ENCODE data around the gene PLD6.
"Not testable (repeated sequence)": the region's sequence is repeated elsewhere in the genome, so short reads cannot be mapped to it uniquely, and the experiment has no call there.

Gene PLD6

DNA sequence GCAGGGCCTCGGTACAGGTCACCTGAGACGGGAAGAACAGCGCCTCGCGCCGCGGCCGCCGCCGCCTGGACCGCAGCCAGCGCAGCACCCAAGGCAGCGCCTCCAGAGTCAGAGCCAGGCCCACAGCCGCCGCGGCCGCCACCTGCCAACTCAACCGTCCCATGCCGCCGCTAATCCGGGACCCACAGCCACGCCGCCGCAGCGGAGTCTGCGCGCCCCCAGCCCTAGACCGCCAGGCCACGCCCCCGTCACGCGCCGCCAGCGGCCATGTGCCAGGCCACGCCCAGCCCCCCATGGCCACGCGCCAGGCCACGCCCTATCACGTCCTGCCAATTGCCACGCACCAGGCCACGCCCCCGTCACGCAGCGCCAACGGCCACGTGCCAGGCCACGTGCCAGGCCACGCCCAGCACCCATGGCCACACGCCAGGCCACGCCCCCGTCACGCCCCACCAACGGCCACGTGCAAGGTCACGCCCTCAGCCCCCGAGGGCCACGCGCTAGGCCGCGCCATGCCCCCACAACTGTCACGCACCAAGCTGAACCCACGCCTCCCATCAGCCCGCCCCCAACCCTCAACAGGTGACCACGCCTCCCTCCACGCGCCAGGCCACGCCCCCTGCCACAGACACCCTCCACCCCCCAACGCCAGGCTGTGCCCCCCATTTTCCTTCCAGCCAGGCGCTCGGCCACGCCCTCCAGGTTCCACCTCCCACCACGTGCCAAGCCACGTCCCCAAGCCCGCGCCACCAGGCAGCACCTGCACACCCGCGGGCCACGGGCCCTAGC, at the start of gene PLD6:
Gene PLD6 (minus strand): TSS at position 210 of the 789 bp plus-strand sequence. CDS start 47 bp downstream, at position 163.
- DNase-seq: peak; percentile 98
- in situ Hi-C loops (cut with MboI; ENCODE audit: low pct_unique_long_range_greater_than_20kb, low sequenced_read_pairs): loop anchor here (5.0 kb wide), 1 partner anchor 59 kb away; no protein-coding TSS in a partner anchor

- DNase-seq; in situ Hi-C loops (cut with MboI; ENCODE audit: low pct_unique_long_range_greater_than_20kb, low sequenced_read_pairs): not testable (repeated sequence)
These were observed 49.6 kb upstream of the PLD6 start for GRCh38 chr17:17255689-17256088.

DNA sequence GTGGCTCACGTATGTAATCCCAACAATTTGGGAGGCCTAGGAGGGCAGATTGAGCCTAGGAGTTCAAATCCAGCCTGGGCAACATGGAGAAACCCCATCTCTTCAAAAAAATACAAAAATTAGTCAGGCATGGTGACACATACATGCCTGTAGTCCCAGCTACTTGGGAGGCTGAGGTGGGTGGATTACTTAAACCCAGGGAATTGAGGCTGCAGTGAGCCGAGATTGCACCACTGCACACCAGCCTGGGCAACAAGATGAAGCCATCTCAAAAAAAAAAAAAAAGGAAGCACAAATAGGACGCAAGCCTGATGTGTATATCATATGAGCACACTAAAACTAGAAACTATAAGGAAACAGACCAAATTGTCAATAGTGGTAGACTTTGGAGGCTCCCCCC, 47.9 kb upstream of the PLD6 start:
- DNase-seq: no peak

DNA sequence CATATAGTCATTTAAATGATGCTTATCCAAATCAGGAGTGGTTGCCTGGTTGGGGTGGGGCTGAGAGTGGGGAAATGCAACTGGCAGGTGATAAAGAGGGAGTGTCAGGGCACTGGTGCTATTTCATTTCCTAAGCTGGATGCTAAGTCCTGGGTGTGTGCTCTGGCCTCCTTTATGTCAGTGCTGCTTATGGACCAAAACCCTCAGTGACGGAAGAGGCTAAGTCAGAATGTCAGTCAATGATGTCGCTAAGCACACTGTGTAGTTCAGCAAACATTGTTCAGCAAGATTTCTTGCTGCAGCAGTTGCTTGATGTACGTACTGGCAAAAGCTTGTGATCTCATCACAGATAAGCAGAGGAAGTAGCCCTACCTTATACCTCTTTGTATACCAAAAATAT, 47.3 kb upstream of the PLD6 start:
- in situ Hi-C loops (cut with MboI; ENCODE audit: low pct_unique_long_range_greater_than_20kb, low sequenced_read_pairs): no loop called here
- DNase-seq: no peak

More for the DNA sequence above, 47.9 kb upstream of the PLD6 start:
- in situ Hi-C loops (cut with MboI; ENCODE audit: low pct_unique_long_range_greater_than_20kb, low sequenced_read_pairs): no loop called here

GRCh38 chr17:17252149-17252661, 46.1 kb upstream of the PLD6 start:
- in situ Hi-C loops (cut with MboI; ENCODE audit: low pct_unique_long_range_greater_than_20kb, low sequenced_read_pairs): no loop called here
- DNase-seq: no peak

DNA sequence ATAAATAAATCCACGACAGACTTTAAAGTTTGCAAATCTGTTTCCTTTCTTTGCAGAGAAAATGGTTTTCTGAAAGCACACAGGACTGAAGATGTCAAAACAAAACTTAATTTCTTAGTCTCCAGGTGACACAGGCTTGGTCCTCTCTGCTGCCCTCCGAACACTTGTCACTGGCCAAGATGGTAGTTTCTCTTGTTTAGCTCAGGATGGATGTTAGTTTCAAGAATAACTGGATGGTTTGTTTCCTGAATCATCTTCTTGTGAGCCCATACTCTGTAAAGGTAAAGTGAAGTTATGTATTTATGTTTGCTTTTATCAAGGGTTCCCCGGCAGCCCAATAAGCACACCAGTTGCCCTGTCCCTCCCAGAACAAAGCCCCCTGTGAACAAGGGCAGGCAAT, 40.7 kb upstream of the PLD6 start:
- in situ Hi-C loops (cut with MboI; ENCODE audit: low pct_unique_long_range_greater_than_20kb, low sequenced_read_pairs): no loop called here
- DNase-seq: no peak

DNA sequence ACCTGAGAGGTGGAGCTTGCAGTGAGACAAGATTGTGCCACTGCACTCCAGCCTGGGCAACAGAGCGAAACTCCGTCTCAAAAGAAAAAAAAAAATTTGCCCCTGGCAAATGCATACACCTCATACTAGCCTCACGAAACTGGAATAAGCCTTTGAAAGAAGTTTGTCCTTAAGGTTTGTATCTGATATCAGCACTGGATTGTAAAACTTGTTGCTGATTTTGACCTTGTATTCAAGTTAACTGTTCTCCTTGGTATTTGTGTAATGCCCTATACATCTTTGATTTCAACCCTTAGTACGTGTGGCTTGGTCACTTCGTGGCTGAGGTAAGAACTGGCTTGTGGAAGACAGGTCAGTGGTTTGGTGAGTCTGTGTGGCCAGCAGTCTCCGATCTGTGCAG, 37.0 kb upstream of the PLD6 start:
- no peak for DNase-seq
- in situ Hi-C loops (cut with MboI; ENCODE audit: low pct_unique_long_range_greater_than_20kb, low sequenced_read_pairs): no loop called here

DNA sequence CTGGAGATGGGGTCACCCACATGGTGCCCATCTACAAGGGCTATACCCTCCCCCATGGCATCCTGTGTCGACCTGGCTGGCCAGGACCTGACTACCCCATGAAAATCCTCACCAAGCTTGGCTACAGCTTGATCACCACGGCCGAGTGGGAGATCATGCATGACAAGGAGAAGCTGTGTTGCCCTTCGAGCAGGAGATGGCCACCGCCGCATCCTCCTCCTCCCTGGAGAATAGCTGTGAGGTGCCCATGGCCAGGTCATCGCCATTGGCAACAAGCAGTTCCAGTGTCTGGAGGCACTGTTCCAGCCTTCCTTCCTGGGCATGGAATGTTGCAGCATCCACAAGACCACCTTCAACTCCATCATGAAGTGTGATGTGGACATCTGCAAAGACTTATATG, 36.1 kb upstream of the PLD6 start:
- in situ Hi-C loops (cut with MboI; ENCODE audit: low pct_unique_long_range_greater_than_20kb, low sequenced_read_pairs): no loop called here
- DNase-seq: no peak

DNA sequence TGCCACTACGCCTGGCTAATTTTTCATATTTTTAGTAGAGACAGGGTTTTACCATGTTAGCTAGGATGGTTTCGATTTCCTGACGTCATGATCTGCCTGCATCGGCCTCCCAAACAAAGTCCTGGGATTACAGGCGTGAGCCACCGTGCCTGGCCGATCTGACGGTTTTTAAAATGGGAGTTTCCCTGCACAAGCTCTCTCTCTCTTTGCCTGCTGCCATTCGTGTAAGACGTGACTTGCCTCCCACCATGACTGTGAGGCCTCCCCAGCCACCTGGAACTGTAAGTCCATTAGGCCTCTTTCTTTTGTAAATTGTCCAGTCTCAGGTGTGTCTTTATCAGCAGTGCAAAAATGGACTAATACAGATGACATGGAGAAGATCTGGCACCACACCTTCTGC, 35.5 kb upstream of the PLD6 start:
- in situ Hi-C loops (cut with MboI; ENCODE audit: low pct_unique_long_range_greater_than_20kb, low sequenced_read_pairs): no loop called here
- DNase-seq: no peak

DNA sequence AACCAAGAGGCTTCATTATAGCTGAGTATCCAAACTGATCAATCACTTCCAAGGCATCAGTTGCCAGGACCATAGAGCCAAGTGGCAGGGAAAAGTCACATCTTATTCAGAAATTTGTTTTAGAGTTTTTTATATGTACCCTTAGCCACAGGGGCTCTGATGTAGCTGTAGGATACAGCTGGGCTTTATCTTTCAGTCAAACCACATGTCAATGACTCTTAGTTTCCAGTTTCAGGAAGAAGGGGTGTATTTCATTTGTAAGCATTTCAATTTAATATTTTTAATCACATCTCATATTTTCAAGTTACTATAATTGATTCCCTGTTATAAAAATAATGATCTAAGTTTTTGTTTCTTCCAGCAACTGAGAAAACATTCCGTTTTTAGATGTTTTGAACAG, 33.7 kb upstream of the PLD6 start:
- DNase-seq: no peak
- in situ Hi-C loops (cut with MboI; ENCODE audit: low pct_unique_long_range_greater_than_20kb, low sequenced_read_pairs): no loop called here

GRCh38 chr17:17237026-17237799, 31.1 kb upstream of the PLD6 start, which contains the start of gene FLCN:
TSS of gene FLCN (minus strand) at chr17:17237168. CDS start at chr17:17228137, 9,031 bp downstream.
- in situ Hi-C loops (cut with MboI; ENCODE audit: low pct_unique_long_range_greater_than_20kb, low sequenced_read_pairs): no loop called here
- peak; percentile 93 for DNase-seq

DNA sequence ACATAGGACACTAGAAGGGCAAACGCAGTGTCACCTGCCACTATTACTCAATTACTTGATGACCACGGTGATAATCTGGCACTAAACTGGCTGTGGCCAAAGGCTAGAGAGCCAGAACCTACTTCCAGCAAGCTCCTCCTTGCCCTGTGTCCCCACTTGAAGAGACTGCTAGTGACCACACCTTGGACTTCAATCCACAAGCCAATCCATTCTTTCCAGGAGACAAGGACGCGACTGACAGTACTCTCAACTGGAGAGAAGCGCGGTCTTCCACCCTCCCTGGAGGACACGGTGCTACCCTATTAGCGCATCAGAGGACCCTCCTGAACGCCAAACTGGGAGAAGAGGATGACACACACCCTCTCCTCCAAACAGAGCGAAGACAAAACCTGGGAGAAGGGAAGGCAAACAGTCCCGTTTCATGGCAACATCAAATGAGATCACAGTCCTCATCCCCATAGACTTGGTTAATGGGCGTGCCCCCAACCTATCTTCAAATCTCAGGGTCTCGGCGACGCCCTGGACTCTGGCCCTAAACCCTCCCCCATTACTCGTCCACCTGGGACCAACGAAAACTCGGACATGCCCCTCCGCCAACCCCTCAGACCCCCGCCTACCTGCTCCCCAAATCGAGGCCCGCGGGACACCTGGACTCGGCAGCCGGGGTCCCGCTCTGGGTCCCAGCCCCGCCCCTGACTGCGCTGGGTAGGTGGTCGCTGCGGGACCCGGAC, 30.3 kb upstream of the PLD6 start:
- in situ Hi-C loops (cut with MboI; ENCODE audit: low pct_unique_long_range_greater_than_20kb, low sequenced_read_pairs): no loop called here
- DNase-seq: peak; percentile 23

- DNase-seq: peak; percentile 20
- in situ Hi-C loops (cut with MboI; ENCODE audit: low pct_unique_long_range_greater_than_20kb, low sequenced_read_pairs): no loop called here
These were observed 29.4 kb upstream of the PLD6 start for GRCh38 chr17:17235212-17236174.

GRCh38 chr17:17232303-17232621, 26.1 kb upstream of the PLD6 start:
- in situ Hi-C loops (cut with MboI; ENCODE audit: low pct_unique_long_range_greater_than_20kb, low sequenced_read_pairs): no loop called here
- no peak for DNase-seq

DNA sequence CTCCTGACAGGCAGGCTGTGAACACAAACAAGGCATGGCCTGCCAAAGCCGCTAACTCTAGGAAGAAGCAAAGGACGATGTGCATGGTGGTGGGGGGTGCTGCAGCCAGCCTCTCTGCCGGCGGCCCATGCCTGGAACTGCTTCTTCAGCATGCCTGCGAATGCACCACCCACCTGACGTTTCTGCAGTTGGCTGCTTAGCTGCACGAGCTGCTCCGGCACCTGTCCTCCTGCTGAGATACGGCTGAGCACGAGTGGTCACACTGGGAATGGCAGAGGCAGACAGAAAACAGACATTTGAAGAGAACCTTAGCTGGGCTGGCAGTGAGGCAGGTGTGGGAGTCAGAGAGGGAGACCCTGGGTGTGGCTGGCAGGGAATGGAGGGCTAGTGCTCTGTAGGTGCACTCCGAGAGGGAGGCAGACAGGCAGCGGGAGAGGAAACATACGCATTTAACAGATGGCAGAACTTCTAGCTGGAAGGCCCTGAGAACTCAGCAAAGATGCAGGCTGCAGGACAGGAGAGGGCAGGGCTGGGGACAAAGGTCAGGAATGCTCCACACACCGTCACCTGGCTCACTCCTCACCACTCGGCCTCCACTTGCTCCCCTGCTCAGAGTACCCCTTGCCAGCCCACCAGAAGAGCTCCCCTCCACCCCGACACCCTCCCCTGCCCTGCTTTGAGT, 25.6 kb upstream of the PLD6 start:
- DNase-seq: no peak
- in situ Hi-C loops (cut with MboI; ENCODE audit: low pct_unique_long_range_greater_than_20kb, low sequenced_read_pairs): no loop called here

DNA sequence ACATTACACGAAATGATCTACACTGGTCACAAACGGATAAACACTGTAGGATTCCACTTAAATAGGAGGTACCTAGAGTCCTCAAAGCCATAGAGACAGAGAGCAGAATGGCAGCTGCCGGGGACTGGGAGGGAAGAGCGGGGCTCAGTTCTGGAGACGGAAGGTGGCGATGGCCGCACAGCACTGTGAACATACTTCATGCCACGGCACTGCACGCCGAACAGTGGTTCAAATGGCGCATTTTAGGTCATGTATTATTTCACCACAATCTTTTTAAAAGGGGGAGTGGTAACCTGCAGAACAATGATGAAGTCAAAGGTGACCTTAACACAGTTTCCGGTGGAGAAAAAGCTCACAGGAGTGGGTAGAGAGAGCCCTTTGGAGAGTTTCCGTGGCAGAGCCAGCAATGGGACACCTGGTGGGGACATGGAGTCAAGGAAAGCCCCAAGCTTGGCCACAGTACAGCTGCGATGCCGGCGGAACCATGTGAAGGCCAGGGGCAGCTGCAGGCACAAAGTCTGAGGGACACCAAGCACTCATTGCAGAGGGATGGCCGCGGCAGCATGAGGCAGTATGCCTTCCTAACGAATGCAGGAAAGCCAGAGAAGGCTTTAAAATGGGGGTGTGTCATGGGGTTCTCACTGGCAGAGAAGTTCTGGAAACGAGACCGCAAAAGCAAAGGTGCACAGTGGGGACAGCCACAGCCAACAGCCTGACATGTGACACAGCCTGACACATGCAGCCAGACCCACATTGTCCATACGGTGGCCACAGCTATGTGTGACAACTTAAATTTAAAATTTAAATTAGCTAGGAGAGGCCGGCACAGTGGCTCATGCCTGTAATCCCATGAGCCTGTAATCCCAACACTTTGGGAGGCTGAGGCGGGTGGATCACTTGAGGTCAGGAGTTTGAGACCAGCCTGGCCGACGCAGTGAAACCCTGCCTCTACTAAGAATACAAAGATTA, 23.6 kb upstream of the PLD6 start:
- in situ Hi-C loops (cut with MboI; ENCODE audit: low pct_unique_long_range_greater_than_20kb, low sequenced_read_pairs): no loop called here

More for the DNA sequence above, 23.6 kb upstream of the PLD6 start:
- DNase-seq: no peak

Data from KBM-7 (cell line).